HEK293 (cell line): Measurements from ENCODE around the gene MARVELD1.

Experiments used
- HIC1 ChIP-seq: fragments of 450-650 bp; formaldehyde crosslinking; IDR thresholded peaks from 2 replicates; pipeline ENCODE4 v1.5.1; 2016; ENCODE audit warnings: missing biosample characterization, missing genetic modification characterization
- OSR2 ChIP-seq: fragments of 450-650 bp; formaldehyde crosslinking; IDR thresholded peaks from 2 replicates; pipeline ENCODE4 v1.5.1; 2016; ENCODE audit warnings: missing biosample characterization, missing genetic modification characterization
- PRDM1 ChIP-seq: fragments of 450-650 bp; formaldehyde crosslinking; IDR thresholded peaks from 2 replicates; pipeline ENCODE4; 2016; ENCODE audit warnings: missing biosample characterization, missing genetic modification characterization
- ZNF148 ChIP-seq: fragments of 450-650 bp; formaldehyde crosslinking; IDR thresholded peaks from 2 replicates; pipeline ENCODE4 v1.5.0; 2017; ENCODE audit warnings: missing biosample characterization, missing genetic modification characterization, borderline replicate concordance
- ZNF214 ChIP-seq: fragments of 450-650 bp; formaldehyde crosslinking; IDR thresholded peaks from 2 replicates; pipeline ENCODE4 v1.5.1; 2017; ENCODE audit warnings: missing biosample characterization, mild to moderate bottlenecking, missing genetic modification characterization, borderline replicate concordance
- ZNF223 ChIP-seq: fragments of 450-650 bp; formaldehyde crosslinking; IDR thresholded peaks from 2 replicates; pipeline ENCODE4 v1.5.1; 2016; ENCODE audit warnings: missing biosample characterization, missing genetic modification characterization
- ZNF391 ChIP-seq: fragments of 450-650 bp; formaldehyde crosslinking; IDR thresholded peaks from 2 replicates; pipeline ENCODE4 v1.5.1; 2016; ENCODE audit warnings: low read depth, missing biosample characterization, missing genetic modification characterization, borderline replicate concordance
- ZNF488 ChIP-seq: fragments of 450-650 bp; formaldehyde crosslinking; IDR thresholded peaks from 2 replicates; pipeline ENCODE4 v1.5.1; 2016; ENCODE audit warnings: missing biosample characterization, missing genetic modification characterization
- ZNF544 ChIP-seq: fragments of 450-650 bp; formaldehyde crosslinking; IDR thresholded peaks from 2 replicates; pipeline ENCODE4 v1.5.0; 2017; ENCODE audit warnings: missing biosample characterization, missing genetic modification characterization
- ZNF561 ChIP-seq: fragments of 450-650 bp; IDR thresholded peaks from 2 replicates; pipeline ENCODE4 v1.5.1; 2018; ENCODE audit warnings: missing biosample characterization, missing genetic modification characterization, borderline replicate concordance
- ZNF645 ChIP-seq: fragments of 450-650 bp; formaldehyde crosslinking; IDR thresholded peaks from 2 replicates; pipeline ENCODE4; 2016; ENCODE audit warnings: missing biosample characterization, missing genetic modification characterization
- ZNF707 ChIP-seq: fragments of 450-650 bp; formaldehyde crosslinking; IDR thresholded peaks from 2 replicates; pipeline ENCODE4 v1.5.1; 2016; ENCODE audit warnings: missing biosample characterization, missing genetic modification characterization
- ZNF76 ChIP-seq: fragments of 450-650 bp; formaldehyde crosslinking; IDR thresholded peaks from 2 replicates; pipeline ENCODE4; 2016; ENCODE audit warnings: low read depth, missing biosample characterization, missing genetic modification characterization, borderline replicate concordance
- ZNF792 ChIP-seq: fragments of 450-650 bp; formaldehyde crosslinking; IDR thresholded peaks from 2 replicates; pipeline ENCODE4 v1.5.1; 2016; ENCODE audit warnings: missing biosample characterization, missing genetic modification characterization
- TF ChIP-seq, protein P1 (sequence below): fragments of 450-650 bp; formaldehyde crosslinking; IDR thresholded peaks from 2 replicates; pipeline ENCODE4 v1.5.1; 2016; ENCODE audit warnings: missing biosample characterization, missing genetic modification characterization
- TF ChIP-seq, protein P2 (sequence below): fragments of 450-650 bp; formaldehyde crosslinking; IDR thresholded peaks from 2 replicates; pipeline ENCODE4 v1.5.1; 2016; ENCODE audit warnings: missing biosample characterization, missing genetic modification characterization
- TF ChIP-seq, protein P3 (sequence below): fragments of 450-650 bp; formaldehyde crosslinking; conservative IDR thresholded peaks from 2 replicates; pipeline ENCODE4 v1.5.1; 2016; ENCODE audit warnings: low read depth, missing biosample characterization, missing genetic modification characterization
- TF ChIP-seq, protein P4 (sequence below): fragments of 450-650 bp; formaldehyde crosslinking; IDR thresholded peaks from 2 replicates; pipeline ENCODE4 v1.5.1; 2017; ENCODE audit warnings: missing biosample characterization, missing genetic modification characterization
- TF ChIP-seq, protein P5 (sequence below): fragments of 450-650 bp; formaldehyde crosslinking; IDR thresholded peaks from 2 replicates; pipeline ENCODE4 v1.5.1; 2016; ENCODE audit warnings: missing biosample characterization, missing genetic modification characterization, low read depth

MARVELD1 gene

DNA sequence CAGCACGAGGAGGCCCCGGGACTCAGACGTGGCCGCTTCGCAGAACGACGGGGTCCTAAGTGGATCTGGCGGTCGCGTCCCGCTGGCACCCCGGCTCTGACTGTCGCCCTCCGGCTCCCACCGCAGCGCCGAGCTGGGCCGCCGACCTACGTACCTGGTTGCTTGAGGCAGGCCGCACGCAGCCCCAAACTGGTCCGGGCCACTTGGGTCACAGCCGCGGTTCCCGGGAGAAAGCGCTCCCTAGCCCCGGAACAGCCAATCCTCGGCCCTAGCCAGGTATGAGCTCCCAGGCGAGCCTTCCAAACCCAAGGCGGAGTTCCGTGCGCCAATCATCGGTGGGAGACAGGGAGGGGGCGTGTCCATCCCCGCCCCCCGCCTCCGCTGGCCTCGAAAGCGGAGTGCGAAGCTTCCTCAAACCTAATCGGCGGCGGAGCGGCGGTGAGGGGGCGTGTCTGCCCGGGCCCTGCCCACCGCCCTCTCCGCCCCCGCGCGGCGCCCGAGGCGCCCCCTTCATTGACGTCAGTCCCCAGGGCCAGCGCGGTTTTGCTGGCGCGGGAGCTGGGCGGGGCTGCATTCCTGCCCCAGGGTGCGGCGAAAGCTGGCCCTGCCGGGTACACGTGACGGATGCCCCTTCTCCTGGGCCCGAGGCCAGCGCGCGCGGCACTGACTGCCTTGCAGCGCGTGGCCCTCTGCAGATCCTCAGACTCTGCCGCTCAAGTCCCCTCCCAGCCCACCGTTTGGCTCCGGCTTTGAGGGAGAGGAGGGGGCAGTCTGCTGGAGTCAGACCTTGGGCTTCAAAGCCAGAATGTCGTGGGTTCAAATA, 26.4 kb upstream of the MARVELD1 start, which contains the start of gene AVPI1 (continued):
- TF ChIP-seq ZNF223 (tag by site-specific recombination) (no peak), ZNF76 (tag by site-specific recombination) (peak; percentile 81; the same call in 1 of the 2 replicates), ZNF544 (tag by site-specific recombination) (no peak), ZNF561 (tag by site-specific recombination) (peak; percentile 91), PRDM1 (tag by site-specific recombination) (peak; percentile 73), ZNF391 (tag by site-specific recombination) (peak; percentile 25; the same call in 1 of the 2 replicates), HIC1 (tag by site-specific recombination) (peak; percentile 100), ZNF792 (tag by site-specific recombination) (no peak), ZNF645 (no peak), ZNF214 (tag by site-specific recombination) (no peak), OSR2 (tag by site-specific recombination) (peak; percentile 78), ZNF488 (tag by site-specific recombination) (no peak), ZNF148 (tag by site-specific recombination) (no peak), ZNF707 (tag by site-specific recombination) (no peak)
- TF ChIP-seq, protein P1, sequence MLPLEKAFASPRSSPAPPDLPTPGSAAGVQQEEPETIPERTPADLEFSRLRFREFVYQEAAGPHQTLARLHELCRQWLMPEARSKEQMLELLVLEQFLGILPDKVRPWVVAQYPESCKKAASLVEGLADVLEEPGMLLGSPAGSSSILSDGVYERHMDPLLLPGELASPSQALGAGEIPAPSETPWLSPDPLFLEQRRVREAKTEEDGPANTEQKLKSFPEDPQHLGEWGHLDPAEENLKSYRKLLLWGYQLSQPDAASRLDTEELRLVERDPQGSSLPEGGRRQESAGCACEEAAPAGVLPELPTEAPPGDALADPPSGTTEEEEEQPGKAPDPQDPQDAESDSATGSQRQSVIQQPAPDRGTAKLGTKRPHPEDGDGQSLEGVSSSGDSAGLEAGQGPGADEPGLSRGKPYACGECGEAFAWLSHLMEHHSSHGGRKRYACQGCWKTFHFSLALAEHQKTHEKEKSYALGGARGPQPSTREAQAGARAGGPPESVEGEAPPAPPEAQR (tag by site-specific recombination), result no peak
- TF ChIP-seq, protein P2, sequence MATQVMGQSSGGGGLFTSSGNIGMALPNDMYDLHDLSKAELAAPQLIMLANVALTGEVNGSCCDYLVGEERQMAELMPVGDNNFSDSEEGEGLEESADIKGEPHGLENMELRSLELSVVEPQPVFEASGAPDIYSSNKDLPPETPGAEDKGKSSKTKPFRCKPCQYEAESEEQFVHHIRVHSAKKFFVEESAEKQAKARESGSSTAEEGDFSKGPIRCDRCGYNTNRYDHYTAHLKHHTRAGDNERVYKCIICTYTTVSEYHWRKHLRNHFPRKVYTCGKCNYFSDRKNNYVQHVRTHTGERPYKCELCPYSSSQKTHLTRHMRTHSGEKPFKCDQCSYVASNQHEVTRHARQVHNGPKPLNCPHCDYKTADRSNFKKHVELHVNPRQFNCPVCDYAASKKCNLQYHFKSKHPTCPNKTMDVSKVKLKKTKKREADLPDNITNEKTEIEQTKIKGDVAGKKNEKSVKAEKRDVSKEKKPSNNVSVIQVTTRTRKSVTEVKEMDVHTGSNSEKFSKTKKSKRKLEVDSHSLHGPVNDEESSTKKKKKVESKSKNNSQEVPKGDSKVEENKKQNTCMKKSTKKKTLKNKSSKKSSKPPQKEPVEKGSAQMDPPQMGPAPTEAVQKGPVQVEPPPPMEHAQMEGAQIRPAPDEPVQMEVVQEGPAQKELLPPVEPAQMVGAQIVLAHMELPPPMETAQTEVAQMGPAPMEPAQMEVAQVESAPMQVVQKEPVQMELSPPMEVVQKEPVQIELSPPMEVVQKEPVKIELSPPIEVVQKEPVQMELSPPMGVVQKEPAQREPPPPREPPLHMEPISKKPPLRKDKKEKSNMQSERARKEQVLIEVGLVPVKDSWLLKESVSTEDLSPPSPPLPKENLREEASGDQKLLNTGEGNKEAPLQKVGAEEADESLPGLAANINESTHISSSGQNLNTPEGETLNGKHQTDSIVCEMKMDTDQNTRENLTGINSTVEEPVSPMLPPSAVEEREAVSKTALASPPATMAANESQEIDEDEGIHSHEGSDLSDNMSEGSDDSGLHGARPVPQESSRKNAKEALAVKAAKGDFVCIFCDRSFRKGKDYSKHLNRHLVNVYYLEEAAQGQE (tag by site-specific recombination), result no peak
- TF ChIP-seq, protein P3, sequence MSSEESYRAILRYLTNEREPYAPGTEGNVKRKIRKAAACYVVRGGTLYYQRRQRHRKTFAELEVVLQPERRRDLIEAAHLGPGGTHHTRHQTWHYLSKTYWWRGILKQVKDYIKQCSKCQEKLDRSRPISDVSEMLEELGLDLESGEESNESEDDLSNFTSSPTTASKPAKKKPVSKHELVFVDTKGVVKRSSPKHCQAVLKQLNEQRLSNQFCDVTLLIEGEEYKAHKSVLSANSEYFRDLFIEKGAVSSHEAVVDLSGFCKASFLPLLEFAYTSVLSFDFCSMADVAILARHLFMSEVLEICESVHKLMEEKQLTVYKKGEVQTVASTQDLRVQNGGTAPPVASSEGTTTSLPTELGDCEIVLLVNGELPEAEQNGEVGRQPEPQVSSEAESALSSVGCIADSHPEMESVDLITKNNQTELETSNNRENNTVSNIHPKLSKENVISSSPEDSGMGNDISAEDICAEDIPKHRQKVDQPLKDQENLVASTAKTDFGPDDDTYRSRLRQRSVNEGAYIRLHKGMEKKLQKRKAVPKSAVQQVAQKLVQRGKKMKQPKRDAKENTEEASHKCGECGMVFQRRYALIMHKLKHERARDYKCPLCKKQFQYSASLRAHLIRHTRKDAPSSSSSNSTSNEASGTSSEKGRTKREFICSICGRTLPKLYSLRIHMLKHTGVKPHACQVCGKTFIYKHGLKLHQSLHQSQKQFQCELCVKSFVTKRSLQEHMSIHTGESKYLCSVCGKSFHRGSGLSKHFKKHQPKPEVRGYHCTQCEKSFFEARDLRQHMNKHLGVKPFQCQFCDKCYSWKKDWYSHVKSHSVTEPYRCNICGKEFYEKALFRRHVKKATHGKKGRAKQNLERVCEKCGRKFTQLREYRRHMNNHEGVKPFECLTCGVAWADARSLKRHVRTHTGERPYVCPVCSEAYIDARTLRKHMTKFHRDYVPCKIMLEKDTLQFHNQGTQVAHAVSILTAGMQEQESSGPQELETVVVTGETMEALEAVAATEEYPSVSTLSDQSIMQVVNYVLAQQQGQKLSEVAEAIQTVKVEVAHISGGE, result peak; percentile 64; the same call in 1 of the 2 replicates
- TF ChIP-seq, protein P4, sequence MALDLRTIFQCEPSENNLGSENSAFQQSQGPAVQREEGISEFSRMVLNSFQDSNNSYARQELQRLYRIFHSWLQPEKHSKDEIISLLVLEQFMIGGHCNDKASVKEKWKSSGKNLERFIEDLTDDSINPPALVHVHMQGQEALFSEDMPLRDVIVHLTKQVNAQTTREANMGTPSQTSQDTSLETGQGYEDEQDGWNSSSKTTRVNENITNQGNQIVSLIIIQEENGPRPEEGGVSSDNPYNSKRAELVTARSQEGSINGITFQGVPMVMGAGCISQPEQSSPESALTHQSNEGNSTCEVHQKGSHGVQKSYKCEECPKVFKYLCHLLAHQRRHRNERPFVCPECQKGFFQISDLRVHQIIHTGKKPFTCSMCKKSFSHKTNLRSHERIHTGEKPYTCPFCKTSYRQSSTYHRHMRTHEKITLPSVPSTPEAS (tag by site-specific recombination), result no peak
- TF ChIP-seq, protein P5, sequence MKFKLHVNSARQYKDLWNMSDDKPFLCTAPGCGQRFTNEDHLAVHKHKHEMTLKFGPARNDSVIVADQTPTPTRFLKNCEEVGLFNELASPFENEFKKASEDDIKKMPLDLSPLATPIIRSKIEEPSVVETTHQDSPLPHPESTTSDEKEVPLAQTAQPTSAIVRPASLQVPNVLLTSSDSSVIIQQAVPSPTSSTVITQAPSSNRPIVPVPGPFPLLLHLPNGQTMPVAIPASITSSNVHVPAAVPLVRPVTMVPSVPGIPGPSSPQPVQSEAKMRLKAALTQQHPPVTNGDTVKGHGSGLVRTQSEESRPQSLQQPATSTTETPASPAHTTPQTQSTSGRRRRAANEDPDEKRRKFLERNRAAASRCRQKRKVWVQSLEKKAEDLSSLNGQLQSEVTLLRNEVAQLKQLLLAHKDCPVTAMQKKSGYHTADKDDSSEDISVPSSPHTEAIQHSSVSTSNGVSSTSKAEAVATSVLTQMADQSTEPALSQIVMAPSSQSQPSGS (tag by site-specific recombination), result peak; percentile 91
